Measurements from ENCODE around the gene AQP12B. TPM values are rescaled to one million over a fixed set of nuclear protein-coding genes. Genes with fewer than 3 reads are reported as not detected.

Gene AQP12B
- polyA plus RNA-seq, 1 donor from 2014 or later = not detected

GRCh38 chr2:240721596-240722180 is 39.0 kb upstream of the AQP12B start:
- no peaks in the 10 kb centered on the region for H3K36me3 ChIP-seq (ENCODE audit: insufficient read depth, low read length)
- H3K27ac ChIP-seq (ENCODE audit: low read length) = no peak overlapping the region

GRCh38 chr2:240720686-240721595 is 38.3 kb upstream of the AQP12B start:
- Histone ChIP-seq H3K27me3 (ENCODE audit: insufficient read depth, low read depth, low read length) (no peaks in the 10 kb centered on the region), H2AFZ (ENCODE audit: low read depth, low read length) (no peak overlapping the region), H3F3A (ENCODE audit: insufficient read depth, low read length, poor library complexity, severe bottlenecking) (no peaks in the 10 kb centered on the region), H3K27ac (ENCODE audit: low read length) (no peak overlapping the region), H3K4me3 (ENCODE audit: low read length) (no peak overlapping the region), H3K36me3 (ENCODE audit: insufficient read depth, low read length) (no peaks in the 10 kb centered on the region), H3K9me2 (ENCODE audit: insufficient read depth, low read length) (no peaks in the 10 kb centered on the region), H3K9ac (ENCODE audit: low read length) (no peak overlapping the region), H3K79me2 (replicated peaks; ENCODE audit: insufficient read depth, low read length) (no peaks in the 10 kb centered on the region), H3K9me3 (ENCODE audit: low read length) (no peaks in the 10 kb centered on the region), H3K4me2 (ENCODE audit: low read length) (no peak overlapping the region), H4K20me1 (ENCODE audit: insufficient read depth) (no peaks in the 10 kb centered on the region)
- TF ChIP-seq EP300 (conservative IDR thresholded peaks at IDR 0.05; ENCODE audit: poor library complexity, severe bottlenecking) (no peak), SMC3 (conservative IDR thresholded peaks at IDR 0.05; ENCODE audit: poor library complexity) (no peak), MXI1 (conservative IDR thresholded peaks at IDR 0.05; ENCODE audit: poor library complexity, severe bottlenecking) (no peak), EZH2 (IDR thresholded peaks at IDR 0.05; ENCODE audit: borderline replicate concordance, insufficient read depth, low read length, poor library complexity, severe bottlenecking) (no peak), REST (IDR thresholded peaks at IDR 0.05; ENCODE audit: borderline replicate concordance) (no peak), RAD21 (conservative IDR thresholded peaks at IDR 0.05) (no peak), POLR2AphosphoS5 (IDR thresholded peaks at IDR 0.05) (no peak), CTCF (IDR thresholded peaks at IDR 0.05; ENCODE audit: poor library complexity, severe bottlenecking) (no peak), TAF1 (IDR thresholded peaks at IDR 0.05; ENCODE audit: low read depth) (no peak)

More at GRCh38 chr2:240721596-240722180, 39.0 kb upstream of the AQP12B start:
- H3K4me3 ChIP-seq (ENCODE audit: low read length) = no peak overlapping the region
- H3K27me3 ChIP-seq (ENCODE audit: insufficient read depth, low read depth, low read length) = no peaks in the 10 kb centered on the region
- H3K79me2 ChIP-seq (replicated peaks; ENCODE audit: insufficient read depth, low read length) = no peaks in the 10 kb centered on the region
- no peaks in the 10 kb centered on the region for H3K9me2 ChIP-seq (ENCODE audit: insufficient read depth, low read length)
- H3F3A ChIP-seq (ENCODE audit: insufficient read depth, low read length, poor library complexity, severe bottlenecking) = no peaks in the 10 kb centered on the region
- no peak overlapping the region for H3K4me2 ChIP-seq (ENCODE audit: low read length)
- H3K9me3 ChIP-seq (ENCODE audit: low read length) = no peaks in the 10 kb centered on the region
- no peak for TF ChIP-seq EP300 (conservative IDR thresholded peaks at IDR 0.05; ENCODE audit: poor library complexity, severe bottlenecking)
- no peak for TF ChIP-seq CTCF (IDR thresholded peaks at IDR 0.05; ENCODE audit: poor library complexity, severe bottlenecking)
- no peak overlapping the region for H2AFZ ChIP-seq (ENCODE audit: low read depth, low read length)
- no peak overlapping the region for H3K9ac ChIP-seq (ENCODE audit: low read length)
- no peaks in the 10 kb centered on the region for H4K20me1 ChIP-seq (ENCODE audit: insufficient read depth)
